Fibroblast of villous mesenchyme (primary cell): Measurements from ENCODE around the gene STAT5B. TPM values are rescaled to one million over a fixed set of nuclear protein-coding genes. Genes with fewer than 3 reads are reported as not detected.
"Not testable (repeated sequence)": the region's sequence is repeated elsewhere in the genome, so short reads cannot be mapped to it uniquely, and the experiment has no call there.

ENCODE experiments used
- DNase-seq: peaks from one replicate; pipeline ENCODE4 v3.0.0-alpha.2; 2010; ENCODE audit warnings: low read depth
- H3K4me3 ChIP-seq: 2 replicates; pipeline ENCODE4 v1.5.1; 2011; ENCODE audit warnings: low read depth, mild to moderate bottlenecking, low read length
- CTCF ChIP-seq: IDR thresholded peaks from 2 replicates; pipeline ENCODE4 v1.5.1; 2012; ENCODE audit warnings: low read depth, mild to moderate bottlenecking, low read length; ENCODE audit not compliant: insufficient read depth
- total RNA-seq: library from RNA; depleted of rRNA; stranded (reverse); fragments of >200 nt; gene quantifications from 2 replicates; pipeline ENCODE4 v1.2.3, GENCODE V29; 2012

STAT5B gene
- total RNA-seq, 1 donor: 38.4 TPM

- DNase-seq: no peak
Measured at GRCh38 chr17:42271006-42271778, 5.0 kb downstream of the STAT5B start.

GRCh38 chr17:42270596-42270995 is 5.6 kb downstream of the STAT5B start:
- TF ChIP-seq CTCF: no peak
- DNase-seq: peak; percentile 65

More at GRCh38 chr17:42271006-42271778, 5.0 kb downstream of the STAT5B start:
- no peak for TF ChIP-seq CTCF
- H3K4me3 ChIP-seq: no peak overlapping the region

GRCh38 chr17:42270170-42270535 is 6.0 kb downstream of the STAT5B start:
- DNase-seq: peak; percentile 65
- no peak for TF ChIP-seq CTCF

More at GRCh38 chr17:42270596-42270995, 5.6 kb downstream of the STAT5B start:
- H3K4me3 ChIP-seq: no peak overlapping the region

GRCh38 chr17:42268236-42268635 is 8.0 kb downstream of the STAT5B start:
- DNase-seq: no peak
- no peak for TF ChIP-seq CTCF
- no peak overlapping the region for H3K4me3 ChIP-seq

More at GRCh38 chr17:42270170-42270535, 6.0 kb downstream of the STAT5B start:
- H3K4me3 ChIP-seq: no peak overlapping the region

- TF ChIP-seq CTCF: no peak
- peak; percentile 99 for DNase-seq
Measured at GRCh38 chr17:42266918-42267766, 9.0 kb downstream of the STAT5B start.

GRCh38 chr17:42266462-42266861 is 9.7 kb downstream of the STAT5B start:
- no peak for DNase-seq
- TF ChIP-seq CTCF: no peak

More at GRCh38 chr17:42266918-42267766, 9.0 kb downstream of the STAT5B start:
- H3K4me3 ChIP-seq: no peak overlapping the region

GRCh38 chr17:42264366-42264765 is 11.8 kb downstream of the STAT5B start:
- H3K4me3 ChIP-seq, DNase-seq: not testable (repeated sequence)

More at GRCh38 chr17:42266462-42266861, 9.7 kb downstream of the STAT5B start:
- no peak overlapping the region for H3K4me3 ChIP-seq
